Measurements from ENCODE around the gene HCRTR1.

GRCh38 chr1:31651089-31651420 is 33.6 kb downstream of the HCRTR1 start:
- TF ChIP-seq POLR2A (IDR thresholded peaks at IDR 0.05; ENCODE audit: low read length) (no peak), GATA1 (IDR thresholded peaks at IDR 0.05; ENCODE audit: low read depth, low read length) (no peak)

All from erythroblast (primary cell).